SH-SY5Y (cell line): ENCODE results near the gene ZNF598.

Experiments
- GATA2 ChIP-seq: IDR thresholded peaks from 2 replicates; pipeline ENCODE4 v1.6.1; 2011; ENCODE audit warnings: mild to moderate bottlenecking, low read depth, low read length
- GATA3 ChIP-seq: IDR thresholded peaks from 2 replicates; pipeline ENCODE4 v1.6.1; 2011; ENCODE audit warnings: low read depth, mild to moderate bottlenecking, low read length, moderate library complexity

GRCh38 chr16:2029350-2029749, 19.7 kb upstream of the ZNF598 start:
- TF ChIP-seq GATA2 (no peak), GATA3 (no peak)
